Activated CD4-positive, alpha-beta T cell treated with anti-CD3 and anti-CD28 coated beads, Interleukin-2, amount 10 ng/mL, durations not matched to agents 24 days and 14 days (primary cell): ENCODE data around the gene BUB1B. TPM values are rescaled to one million over a fixed set of nuclear protein-coding genes. Genes with fewer than 3 reads are reported as not detected.
"Not testable (repeated sequence)": the region's sequence is repeated elsewhere in the genome, so short reads cannot be mapped to it uniquely, and the experiment has no call there.

ENCODE experiments used
- DNase-seq: peaks from one replicate; pipeline ENCODE4 v3.0.0; 2022
- H3K27ac Mint-ChIP-seq: one replicate; pipeline ENCODE4 v1.8.0; 2022; ENCODE audit warnings: mild to moderate bottlenecking, mixed read lengths
- H3K27me3 Mint-ChIP-seq: one replicate; pipeline ENCODE4 v1.8.0; 2022; ENCODE audit warnings: mixed read lengths
- H3K36me3 Mint-ChIP-seq: one replicate; pipeline ENCODE4 v1.8.0; 2022; ENCODE audit warnings: low read depth, mild to moderate bottlenecking, mixed read lengths
- H3K4me1 Mint-ChIP-seq: one replicate; pipeline ENCODE4 v1.8.0; 2021; ENCODE audit warnings: mixed read lengths
- H3K4me3 Mint-ChIP-seq: one replicate; pipeline ENCODE4 v1.8.0; 2022; ENCODE audit warnings: mild to moderate bottlenecking, moderate library complexity, mixed read lengths
- H3K9me3 Mint-ChIP-seq: one replicate; pipeline ENCODE4 v1.8.0; 2021; ENCODE audit warnings: mixed read lengths
- intact Hi-C: fragments of 100-400 bp; cut with micrococcal nuclease; formaldehyde crosslinking; loops from one replicate; pipeline ENCODE4 v1.15.1; 2023
- total RNA-seq: library from RNA; stranded (reverse); gene quantifications from 2 replicates; pipeline ENCODE4 v1.2.3, GENCODE V29; 2022

The BUB1B gene
- total RNA-seq, 1 donor from 2014 or later = 69.3 TPM

GRCh38 chr15:40125950-40126349, 34.9 kb upstream of the BUB1B start:
- Mint-ChIP-seq H3K4me1 (no peaks in the 10 kb centered on the region), H3K36me3 (no peaks in the 10 kb centered on the region), H3K27ac (no peak overlapping the region), H3K9me3 (no peaks in the 10 kb centered on the region), H3K27me3 (peaks cover 4% of the 10 kb centered on the region), H3K4me3 (no peak overlapping the region)
- no peak for DNase-seq
- intact Hi-C loops = no loop called here

GRCh38 chr15:40128766-40129660, 31.9 kb upstream of the BUB1B start:
- Mint-ChIP-seq H3K27ac (no peak overlapping the region), H3K4me3 (no peak overlapping the region), H3K4me1 (no peaks in the 10 kb centered on the region), H3K9me3 (no peaks in the 10 kb centered on the region), H3K36me3 (no peaks in the 10 kb centered on the region), H3K27me3 (peaks cover 2% of the 10 kb centered on the region)
- DNase-seq = peak; percentile 80
- intact Hi-C loops = no loop called here

- Mint-ChIP-seq H3K9me3 (no peaks in the 10 kb centered on the region), H3K36me3 (no peaks in the 10 kb centered on the region), H3K27ac (no peak overlapping the region), H3K4me3 (no peak overlapping the region), H3K27me3 (peaks cover 2% of the 10 kb centered on the region), H3K4me1 (no peaks in the 10 kb centered on the region)
- intact Hi-C loops = no loop called here
- DNase-seq = no peak
Observed at GRCh38 chr15:40130118-40130517, 30.8 kb upstream of the BUB1B start.

GRCh38 chr15:40130799-40131502, 29.9 kb upstream of the BUB1B start:
- Mint-ChIP-seq H3K9me3 (no peaks in the 10 kb centered on the region), H3K27me3 (peaks cover 2% of the 10 kb centered on the region), H3K4me1 (no peaks in the 10 kb centered on the region), H3K27ac (peak overlapping the region; percentile 26), H3K36me3 (no peaks in the 10 kb centered on the region), H3K4me3 (no peak overlapping the region)
- intact Hi-C loops = no loop called here
- DNase-seq = peak; percentile 64

GRCh38 chr15:40133544-40133943, 27.3 kb upstream of the BUB1B start:
- Mint-ChIP-seq H3K4me3 (no peak overlapping the region), H3K27me3 (peaks cover 2% of the 10 kb centered on the region), H3K36me3 (no peaks in the 10 kb centered on the region), H3K9me3 (no peaks in the 10 kb centered on the region), H3K27ac (no peak overlapping the region), H3K4me1 (no peaks in the 10 kb centered on the region)
- DNase-seq = peak; percentile 56
- intact Hi-C loops = no loop called here

GRCh38 chr15:40134885-40135284, 26.0 kb upstream of the BUB1B start:
- peaks cover 2% of the 10 kb centered on the region for H3K27me3 Mint-ChIP-seq
- intact Hi-C loops = no loop called here
- H3K36me3 Mint-ChIP-seq = no peaks in the 10 kb centered on the region
- DNase-seq = no peak
- no peaks in the 10 kb centered on the region for H3K4me1 Mint-ChIP-seq
- no peak overlapping the region for H3K27ac Mint-ChIP-seq
- no peaks in the 10 kb centered on the region for H3K9me3 Mint-ChIP-seq
- no peak overlapping the region for H3K4me3 Mint-ChIP-seq

- H3K4me1 Mint-ChIP-seq, H3K4me3 Mint-ChIP-seq, intact Hi-C loops, H3K27ac Mint-ChIP-seq, DNase-seq, H3K36me3 Mint-ChIP-seq, H3K27me3 Mint-ChIP-seq, H3K9me3 Mint-ChIP-seq: not testable (repeated sequence)
Observed at GRCh38 chr15:40135846-40136450, 24.9 kb upstream of the BUB1B start.

- no peak overlapping the region for H3K4me3 Mint-ChIP-seq
- no peaks in the 10 kb centered on the region for H3K9me3 Mint-ChIP-seq
- peaks cover 2% of the 10 kb centered on the region for H3K27me3 Mint-ChIP-seq
- intact Hi-C loops = no loop called here
- no peaks in the 10 kb centered on the region for H3K4me1 Mint-ChIP-seq
- no peak for DNase-seq
- no peak overlapping the region for H3K27ac Mint-ChIP-seq
- no peaks in the 10 kb centered on the region for H3K36me3 Mint-ChIP-seq
Observed at GRCh38 chr15:40136470-40137302, 24.2 kb upstream of the BUB1B start.

- Mint-ChIP-seq H3K9me3 (no peaks in the 10 kb centered on the region), H3K4me1 (no peaks in the 10 kb centered on the region), H3K27ac (no peak overlapping the region), H3K27me3 (peaks cover 2% of the 10 kb centered on the region), H3K36me3 (no peaks in the 10 kb centered on the region), H3K4me3 (no peak overlapping the region)
- DNase-seq = no peak
- intact Hi-C loops = no loop called here
Observed at GRCh38 chr15:40137303-40138200, 23.3 kb upstream of the BUB1B start.

- H3K27me3 Mint-ChIP-seq, H3K27ac Mint-ChIP-seq, H3K9me3 Mint-ChIP-seq, H3K4me1 Mint-ChIP-seq, DNase-seq, H3K36me3 Mint-ChIP-seq, H3K4me3 Mint-ChIP-seq, intact Hi-C loops: not testable (repeated sequence)
Observed at GRCh38 chr15:40138201-40138570, 22.7 kb upstream of the BUB1B start.

- DNase-seq = no peak
- intact Hi-C loops = no loop called here
- Mint-ChIP-seq H3K4me1 (no peaks in the 10 kb centered on the region), H3K27me3 (peaks cover 2% of the 10 kb centered on the region), H3K27ac (no peak overlapping the region), H3K9me3 (no peaks in the 10 kb centered on the region), H3K36me3 (no peaks in the 10 kb centered on the region), H3K4me3 (no peak overlapping the region)
Observed at GRCh38 chr15:40142428-40142827, 18.4 kb upstream of the BUB1B start.

- Mint-ChIP-seq H3K27ac (no peak overlapping the region), H3K4me1 (no peaks in the 10 kb centered on the region), H3K9me3 (no peaks in the 10 kb centered on the region), H3K4me3 (no peak overlapping the region), H3K27me3 (peaks cover 12% of the 10 kb centered on the region), H3K36me3 (no peaks in the 10 kb centered on the region)
- intact Hi-C loops = no loop called here
- no peak for DNase-seq
Observed at GRCh38 chr15:40146037-40146436, 14.8 kb upstream of the BUB1B start.

- peaks cover 12% of the 10 kb centered on the region for H3K27me3 Mint-ChIP-seq
- no peak overlapping the region for H3K4me3 Mint-ChIP-seq
- no peaks in the 10 kb centered on the region for H3K36me3 Mint-ChIP-seq
- H3K27ac Mint-ChIP-seq = no peak overlapping the region
- no peaks in the 10 kb centered on the region for H3K4me1 Mint-ChIP-seq
- intact Hi-C loops = no loop called here
- H3K9me3 Mint-ChIP-seq = no peaks in the 10 kb centered on the region
- DNase-seq = no peak
Observed at GRCh38 chr15:40149339-40149738, 11.5 kb upstream of the BUB1B start.
